Measurements from ENCODE around the gene FRMD4A.

GRCh38 chr10:13704964-13705363 is 625.8 kb downstream of the FRMD4A start:
- TF ChIP-seq TAF1 (IDR thresholded peaks at IDR 0.05; ENCODE audit: low read depth) (no peak), MAX (IDR thresholded peaks at IDR 0.05) (no peak), ZBTB7A (IDR thresholded peaks at IDR 0.05; ENCODE audit: low read depth) (no peak), EGR1 (IDR thresholded peaks at IDR 0.05) (no peak)

All from Ishikawa (cell line).